Right lobe of liver (tissue), 4 donors: ENCODE results near the gene TBCD.

Experiments
- CTCF ChIP-seq, 4 donors: fragments of 200-600 bp in 3 of 4; fragments of 450-650 bp in 1 of 4; IDR thresholded peaks; one replicate each; pipeline versions ENCODE4 v1.5.1 to v1.8.0; 2016 to 2022; ENCODE audit warnings: antibody characterized with exemption in 4 of 4, mild to moderate bottlenecking in 2 of 4
- POLR2A ChIP-seq: fragments of 450-650 bp; IDR thresholded peaks from one replicate; pipeline ENCODE4 v1.6.1; 2017; ENCODE audit warnings: antibody characterized with exemption, mild to moderate bottlenecking
- donor health status: DM: no; HTN: no; CAD: no.
- donor health status: DM: no; HTN: no; CAD: no.
- donor health status: DM: no; HTN: yes; CAD: no.

GRCh38 chr17:82856361-82856760, 104.5 kb downstream of the TBCD start:
- no peak for TF ChIP-seq CTCF (IDR thresholded peaks at IDR 0.05)
- TF ChIP-seq POLR2A = no peak
